Cardiac muscle cell (in vitro differentiated cells and primary cell): ENCODE data around the gene SH3BP2. TPM values are rescaled to one million over a fixed set of nuclear protein-coding genes. Genes with fewer than 3 reads are reported as not detected.

Experiments used
- DNase-seq, 2 donors: peaks; one replicate each; pipeline versions ENCODE4 v3.0.0 to v3.0.0-alpha.2; 2010 to 2017; ENCODE audit warnings: low read depth in 1 of 2, low spot score in 1 of 2
- H3K27ac ChIP-seq: fragments of 200-600 bp; sonication (generic); 2 replicates; pipeline ENCODE4 v1.5.1; 2016
- H3K27me3 ChIP-seq: fragments of 200-600 bp; sonication (generic); 2 replicates; pipeline ENCODE4 v1.6.0; 2016; ENCODE audit warnings: control low read depth
- H3K36me3 ChIP-seq: fragments of 200-600 bp; sonication (generic); 2 replicates; pipeline ENCODE4 v1.5.1; 2016; ENCODE audit warnings: control low read depth
- H3K4me1 ChIP-seq: fragments of 200-600 bp; sonication (generic); 2 replicates; pipeline ENCODE4 v1.8.1; 2017; ENCODE audit warnings: low read depth, mild to moderate bottlenecking, mixed run types
- H3K4me3 ChIP-seq: fragments of 200-600 bp; sonication (generic); 2 replicates; pipeline ENCODE4 v1.5.1; 2016; ENCODE audit warnings: mild to moderate bottlenecking
- H3K9me3 ChIP-seq: fragments of 200-600 bp; sonication (generic); 2 replicates; pipeline ENCODE4 v1.5.1; 2017; ENCODE audit warnings: low read depth, mild to moderate bottlenecking, control low read depth
- CTCF ChIP-seq: IDR thresholded peaks from 2 replicates; pipeline ENCODE4 v1.5.1; 2012; ENCODE audit warnings: low read depth, mild to moderate bottlenecking, low read length
- polyA plus RNA-seq: library from polyadenylated mRNA; unstranded; fragments of >200 nt; fragmentation: Nextera tagmentation; extraction: Ambion mirVana; gene quantifications from 2 replicates; pipeline ENCODE4 v1.2.1, GENCODE V29; 2016
- total RNA-seq: library from RNA; depleted of rRNA; stranded (reverse); fragments of >200 nt; gene quantifications from 2 replicates; pipeline ENCODE4 v1.2.3, GENCODE V29; 2016

SH3BP2 gene
- total and polyA plus RNA-seq, 2 experiments from 2014 or later, result 8.5 to 31.7 TPM

DNA sequence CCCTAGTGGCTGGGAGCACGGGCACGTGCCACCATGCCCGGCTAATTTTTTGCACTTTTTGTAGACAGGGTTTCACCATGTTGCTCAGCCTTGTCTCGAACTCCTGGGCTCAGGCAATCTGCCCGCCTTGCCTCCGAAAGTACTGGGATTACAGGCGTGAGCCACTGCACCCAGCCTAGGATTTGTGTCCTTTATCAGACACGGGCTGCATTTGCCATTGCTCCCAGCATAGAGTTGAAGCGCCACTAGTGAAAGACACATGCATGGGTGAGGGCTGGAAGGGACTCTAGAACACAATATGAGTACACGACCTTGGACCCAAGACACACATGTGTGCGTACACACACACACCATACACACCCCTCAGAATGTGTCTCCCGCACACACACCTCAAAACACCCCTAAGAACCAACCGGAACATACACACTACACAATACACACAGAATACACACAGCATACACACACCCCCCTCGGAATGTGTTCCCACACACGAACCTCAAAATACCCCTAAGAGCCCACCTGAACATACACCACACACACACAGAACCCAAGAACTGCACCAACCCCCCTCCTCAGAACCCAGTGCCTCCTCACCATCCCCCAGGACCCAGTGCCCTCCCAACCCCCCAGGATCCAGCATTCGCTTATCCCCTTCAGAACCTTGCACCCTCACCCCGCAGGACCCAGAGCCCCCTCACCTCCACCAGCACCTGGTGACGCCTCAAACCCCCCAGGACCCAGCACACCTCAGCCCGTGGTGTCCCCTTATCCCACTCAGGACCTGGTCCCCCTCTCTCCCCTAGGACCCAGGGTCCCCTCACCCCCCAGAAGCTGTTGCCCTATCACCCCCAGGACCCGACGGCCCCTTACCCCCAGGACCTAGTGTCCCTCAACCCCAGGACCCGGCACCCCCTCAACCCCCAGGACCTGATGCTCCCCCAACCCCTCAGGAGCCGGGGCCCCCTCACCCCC is 37.8 kb upstream of the SH3BP2 start:
- Histone ChIP-seq H3K9me3 (no peaks in the 10 kb centered on the region), H3K27me3 (no peaks in the 10 kb centered on the region), H3K36me3 (no peaks in the 10 kb centered on the region), H3K4me1 (peaks cover 19% of the 10 kb centered on the region), H3K27ac (peak overlapping the region; percentile 59), H3K4me3 (peak overlapping the region; percentile 93)
- TF ChIP-seq CTCF, result no peak
- no peak for DNase-seq

DNA sequence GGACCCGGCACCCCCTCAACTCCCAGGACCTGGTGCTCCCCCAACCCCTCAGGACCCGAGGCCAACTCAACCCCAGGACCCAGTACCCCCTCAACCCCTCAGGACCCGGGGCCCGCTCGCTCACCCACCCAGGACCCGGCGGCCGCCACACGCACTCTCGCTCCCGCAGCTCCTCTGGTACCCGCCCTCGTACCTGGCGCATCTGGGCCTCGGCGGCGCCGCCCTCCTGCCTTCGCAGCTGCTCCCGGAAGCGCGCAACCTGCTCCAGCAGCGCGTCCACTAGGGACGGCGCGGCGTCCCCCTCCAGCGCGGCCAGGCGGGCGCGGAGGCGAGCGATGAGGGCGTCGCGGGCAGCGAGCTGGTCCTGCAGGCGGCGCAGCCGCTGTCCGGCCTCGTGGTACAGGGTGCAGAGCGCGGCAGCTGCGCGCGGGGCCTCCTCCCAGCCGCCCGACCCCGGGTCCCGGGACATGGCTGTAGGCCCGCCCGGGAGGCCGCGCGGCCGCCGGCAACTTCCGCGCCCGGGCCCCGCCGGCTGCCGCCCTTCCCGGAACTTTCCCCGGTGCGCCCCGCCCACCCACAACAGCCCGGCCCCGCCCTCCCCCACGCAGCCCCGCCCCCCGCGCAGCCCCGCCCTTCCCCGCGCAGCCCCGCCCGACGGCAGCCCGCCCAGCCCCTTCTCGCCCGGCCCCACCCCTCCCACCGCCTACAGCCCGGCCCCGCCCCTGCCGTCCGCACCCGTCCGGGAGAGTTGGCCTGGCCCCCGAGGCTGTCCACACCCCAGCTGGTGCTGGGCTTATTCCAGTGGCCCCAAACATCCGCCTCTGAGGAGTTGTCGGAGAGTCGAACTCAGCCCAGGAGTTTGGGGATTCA is 36.8 kb upstream of the SH3BP2 start, which contains the start of gene TNIP2:
TNIP2 (minus strand) TSS at position 516 of the 870 bp plus-strand sequence; CDS start at position 469, 47 bp downstream.
- peak; percentile 26 for TF ChIP-seq CTCF
- H3K9me3 ChIP-seq, result no peaks in the 10 kb centered on the region
- H3K36me3 ChIP-seq, result no peaks in the 10 kb centered on the region
- H3K27me3 ChIP-seq, result no peaks in the 10 kb centered on the region
- H3K4me1 ChIP-seq, result peaks cover 11% of the 10 kb centered on the region
- H3K4me3 ChIP-seq, result peak within 1 kb of the TSS; percentile 93
- peak; percentile 88 to 91 for DNase-seq
- H3K27ac ChIP-seq, result peak within 1 kb of the TSS; percentile 59

- no peak for DNase-seq
- Histone ChIP-seq H3K4me1 (peaks cover 5% of the 10 kb centered on the region), H3K4me3 (peak overlapping the region; percentile 93), H3K27ac (no peak overlapping the region), H3K9me3 (no peaks in the 10 kb centered on the region), H3K36me3 (no peaks in the 10 kb centered on the region), H3K27me3 (no peaks in the 10 kb centered on the region)
- TF ChIP-seq CTCF, result no peak
These were observed 36.1 kb upstream of the SH3BP2 start for GRCh38 chr4:2756691-2757350.

DNA sequence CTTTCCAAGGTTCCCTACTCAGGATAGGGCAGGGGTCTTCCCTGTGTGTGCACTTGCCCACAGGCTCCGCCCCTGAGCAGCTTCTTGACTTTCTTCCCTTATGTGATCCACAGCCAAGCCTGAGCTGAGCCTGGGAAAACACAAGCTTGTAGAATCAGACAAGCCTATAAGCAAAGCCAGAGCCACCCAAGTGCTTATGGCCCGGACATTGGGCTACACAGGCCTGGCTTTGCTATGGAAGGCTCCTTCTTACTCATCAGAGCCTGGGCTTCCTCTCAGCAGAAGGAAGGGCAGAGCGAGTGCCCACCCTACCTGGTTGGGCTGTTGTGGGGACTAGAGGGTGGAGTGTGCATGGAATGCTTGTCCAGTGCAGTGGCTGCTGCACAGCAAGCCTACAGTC is 35.5 kb upstream of the SH3BP2 start:
- no peak for DNase-seq
- no peak for TF ChIP-seq CTCF

More for the DNA sequence above, 35.5 kb upstream of the SH3BP2 start:
- no peaks in the 10 kb centered on the region for H3K36me3 ChIP-seq
- no peak overlapping the region for H3K4me3 ChIP-seq
- H3K27ac ChIP-seq, result no peak overlapping the region
- peaks cover 5% of the 10 kb centered on the region for H3K4me1 ChIP-seq
- H3K27me3 ChIP-seq, result no peaks in the 10 kb centered on the region
- no peaks in the 10 kb centered on the region for H3K9me3 ChIP-seq
